Mesothelial cell of epicardium (in vitro differentiated cells): ENCODE measurements around the gene LRMDA. TPM values are rescaled to one million over a fixed set of nuclear protein-coding genes. Genes with fewer than 3 reads are reported as not detected.

Experiments used
- DNase-seq, 2 experiments: peaks; one replicate each; pipeline ENCODE4 v3.0.0; 2021; ENCODE audit warnings: low spot score in 2 of 2; ENCODE audit not compliant: unreplicated experiment in 2 of 2
- H3K27ac Mint-ChIP-seq: 2 replicates; pipeline ENCODE4 v1.8.0; 2021; ENCODE audit warnings: mixed read lengths
- H3K27me3 Mint-ChIP-seq: 2 replicates; pipeline ENCODE4 v1.8.0; 2021; ENCODE audit warnings: low read depth, mixed read lengths
- H3K36me3 Mint-ChIP-seq: 2 replicates; pipeline ENCODE4 v1.8.0; 2021; ENCODE audit warnings: mixed read lengths
- H3K4me1 Mint-ChIP-seq: 2 replicates; pipeline ENCODE4 v1.8.0; 2021; ENCODE audit warnings: mixed read lengths
- H3K4me3 Mint-ChIP-seq: 2 replicates; pipeline ENCODE4 v1.8.0; 2021; ENCODE audit warnings: mild to moderate bottlenecking, moderate library complexity, mixed read lengths
- H3K9me3 Mint-ChIP-seq: 2 replicates; pipeline ENCODE4 v1.8.0; 2021; ENCODE audit warnings: mixed read lengths
- CTCF ChIP-seq: fragments of 200-600 bp; sonication (generic); IDR thresholded peaks from one replicate; pipeline ENCODE4 v1.5.0; 2021; ENCODE audit warnings: antibody characterized with exemption; ENCODE audit not compliant: unreplicated experiment
- total RNA-seq: library from RNA; stranded (reverse); gene quantifications from 3 replicates; pipeline ENCODE4 v1.2.1, GENCODE V29; 2021

LRMDA gene
- total RNA-seq, 1 donor from 2014 or later = 2.0 TPM

- no peak for TF ChIP-seq CTCF
- no peaks in the 10 kb centered on the region for H3K27me3 Mint-ChIP-seq
- no peak overlapping the region for H3K4me3 Mint-ChIP-seq
- no peak overlapping the region for H3K27ac Mint-ChIP-seq
- H3K9me3 Mint-ChIP-seq = no peaks in the 10 kb centered on the region
- H3K4me1 Mint-ChIP-seq = peaks cover 33% of the 10 kb centered on the region
- H3K36me3 Mint-ChIP-seq = no peaks in the 10 kb centered on the region
- no peak for DNase-seq
Observed at GRCh38 chr10:76558586-76558985, 1127.2 kb downstream of the LRMDA start.

- Mint-ChIP-seq H3K27me3 (no peaks in the 10 kb centered on the region), H3K4me1 (peaks cover 27% of the 10 kb centered on the region), H3K4me3 (no peak overlapping the region), H3K36me3 (no peaks in the 10 kb centered on the region), H3K9me3 (no peaks in the 10 kb centered on the region), H3K27ac (no peak overlapping the region)
- DNase-seq = no peak
- no peak for TF ChIP-seq CTCF
Observed at GRCh38 chr10:76558996-76559891, 1127.8 kb downstream of the LRMDA start.

GRCh38 chr10:76559892-76560220, 1128.4 kb downstream of the LRMDA start:
- H3K27ac Mint-ChIP-seq = no peak overlapping the region
- no peak for TF ChIP-seq CTCF
- no peaks in the 10 kb centered on the region for H3K9me3 Mint-ChIP-seq
- no peaks in the 10 kb centered on the region for H3K27me3 Mint-ChIP-seq
- DNase-seq = no peak
- no peak overlapping the region for H3K4me3 Mint-ChIP-seq
- H3K4me1 Mint-ChIP-seq = peaks cover 21% of the 10 kb centered on the region
- no peaks in the 10 kb centered on the region for H3K36me3 Mint-ChIP-seq

- no peak for TF ChIP-seq CTCF
- Mint-ChIP-seq H3K27me3 (no peaks in the 10 kb centered on the region), H3K9me3 (no peaks in the 10 kb centered on the region), H3K27ac (no peak overlapping the region), H3K36me3 (no peaks in the 10 kb centered on the region), H3K4me3 (no peak overlapping the region), H3K4me1 (peaks cover 20% of the 10 kb centered on the region)
- no peak for DNase-seq
Observed at GRCh38 chr10:76560338-76560737, 1128.9 kb downstream of the LRMDA start.

- no peak for TF ChIP-seq CTCF
- no peak overlapping the region for H3K4me3 Mint-ChIP-seq
- H3K4me1 Mint-ChIP-seq = peaks cover 22% of the 10 kb centered on the region
- no peak for DNase-seq
- no peaks in the 10 kb centered on the region for H3K27me3 Mint-ChIP-seq
- peaks cover 5% of the 10 kb centered on the region for H3K9me3 Mint-ChIP-seq
- no peak overlapping the region for H3K27ac Mint-ChIP-seq
- no peaks in the 10 kb centered on the region for H3K36me3 Mint-ChIP-seq
Observed at GRCh38 chr10:76563286-76563685, 1131.9 kb downstream of the LRMDA start.

GRCh38 chr10:76572021-76572420, 1140.6 kb downstream of the LRMDA start:
- peaks cover 4% of the 10 kb centered on the region for H3K36me3 Mint-ChIP-seq
- H3K4me3 Mint-ChIP-seq = no peak overlapping the region
- peaks cover 26% of the 10 kb centered on the region for H3K9me3 Mint-ChIP-seq
- no peak for TF ChIP-seq CTCF
- no peaks in the 10 kb centered on the region for H3K27me3 Mint-ChIP-seq
- peaks cover 3% of the 10 kb centered on the region for H3K4me1 Mint-ChIP-seq
- DNase-seq = no peak
- no peak overlapping the region for H3K27ac Mint-ChIP-seq
